CD14-positive monocyte (primary cell): ENCODE results near the gene KLHDC7B. TPM values are rescaled to one million over a fixed set of nuclear protein-coding genes. Genes with fewer than 3 reads are reported as not detected.
A peak's percentile ranks its signal among the peaks of the same experiment; 100 is the strongest.

Source experiments
- DNase-seq, 3 donors: peaks; one replicate each; pipeline ENCODE4 v3.0.0-alpha.2; 2011 to 2022
- H2AFZ ChIP-seq: 2 replicates; pipeline ENCODE4 v1.6.0; 2012; ENCODE audit warnings: mild to moderate bottlenecking, low read depth, low read length, inconsistent platforms; ENCODE audit not compliant: insufficient read depth, poor library complexity, severe bottlenecking
- H3K27ac ChIP-seq, 2 donors: 1 replicate in 1 of 2; 2 replicates in 1 of 2; pipeline ENCODE4 v1.5.1; 2012 to 2013; ENCODE audit warnings: low read length in 2 of 2, control low read depth in 1 of 2, inconsistent platforms in 1 of 2, low read depth in 1 of 2, mild to moderate bottlenecking in 1 of 2
- H3K27me3 ChIP-seq, 2 donors: one replicate each; pipeline versions ENCODE4 v1.6.0 to v1.6.1; 2011 to 2013; ENCODE audit warnings: low read length in 2 of 2; ENCODE audit not compliant: control insufficient read depth in 2 of 2, insufficient read depth in 2 of 2
- H3K36me3 ChIP-seq, 2 donors: replicated peaks in 1 of 2; 1 replicate in 1 of 2; 2 replicates in 1 of 2; pipeline versions ENCODE4 v1.5.1 to v1.6.1; 2012 to 2013; ENCODE audit warnings: low read length in 2 of 2, control low read depth in 1 of 2, inconsistent platforms in 1 of 2, mild to moderate bottlenecking in 1 of 2; ENCODE audit not compliant: insufficient read depth in 2 of 2, control insufficient read depth in 1 of 2
- H3K4me1 ChIP-seq, 2 donors: 1 replicate in 1 of 2; 2 replicates in 1 of 2; pipeline versions ENCODE4 v1.5.1 to v1.6.1; 2012 to 2013; ENCODE audit warnings: low read length in 2 of 2, control low read depth in 1 of 2, inconsistent platforms in 1 of 2, mild to moderate bottlenecking in 1 of 2, moderate library complexity in 1 of 2; ENCODE audit not compliant: insufficient read depth in 2 of 2, control insufficient read depth in 1 of 2
- H3K4me2 ChIP-seq: replicated peaks from 2 replicates; pipeline ENCODE3; 2012; ENCODE audit warnings: low read length, moderate library complexity, mild to moderate bottlenecking; ENCODE audit not compliant: poor library complexity, severe bottlenecking; ENCODE audit errors: extremely low read depth
- H3K4me3 ChIP-seq, 3 experiments: fragments of 200-600 bp in 1 of 3; sonication (generic) in 1 of 3; replicated peaks in 1 of 3; 1 replicate in 2 of 3; 2 replicates in 1 of 3; pipeline ENCODE4 v1.5.1; 2011 to 2013; ENCODE audit warnings: low read length in 3 of 3, mild to moderate bottlenecking in 3 of 3, control low read depth in 2 of 3, low read depth in 2 of 3, inconsistent platforms in 1 of 3, moderate library complexity in 1 of 3
- H3K79me2 ChIP-seq: 2 replicates; pipeline ENCODE4 v1.6.0; 2012; ENCODE audit warnings: mild to moderate bottlenecking, control low read depth, inconsistent platforms, low read length, moderate library complexity; ENCODE audit not compliant: insufficient read depth
- H3K9ac ChIP-seq: 2 replicates; pipeline ENCODE4 v1.6.0; 2017; ENCODE audit warnings: low read length, mild to moderate bottlenecking; ENCODE audit not compliant: insufficient read depth, poor library complexity, severe bottlenecking
- H3K9me3 ChIP-seq, 2 donors: replicated peaks in 1 of 2; 1 replicate in 1 of 2; 2 replicates in 1 of 2; pipeline versions ENCODE4 v1.5.1 to v1.6.1; 2012 to 2013; ENCODE audit warnings: low read length in 2 of 2, control low read depth in 1 of 2; ENCODE audit not compliant: control insufficient read depth in 1 of 2, insufficient read depth in 1 of 2
- H4K20me1 ChIP-seq: 2 replicates; pipeline ENCODE4 v1.6.0; 2012; ENCODE audit warnings: mild to moderate bottlenecking, low read length, control low read depth, moderate library complexity; ENCODE audit not compliant: insufficient read depth
- H3K27ac Mint-ChIP-seq, 7 donors: one replicate each; pipeline ENCODE4 v1.8.0; 2020; ENCODE audit warnings: mild to moderate bottlenecking in 7 of 7, mixed read lengths in 7 of 7, moderate library complexity in 6 of 7, inconsistent platforms in 2 of 7
- H3K27me3 Mint-ChIP-seq, 3 donors: one replicate each; pipeline ENCODE4 v1.8.0; 2021 to 2022; ENCODE audit warnings: low read depth in 3 of 3, mild to moderate bottlenecking in 3 of 3, mixed read lengths in 3 of 3, moderate library complexity in 3 of 3, inconsistent platforms in 1 of 3
- H3K36me3 Mint-ChIP-seq, 2 donors: one replicate each; pipeline ENCODE4 v1.8.0; 2020; ENCODE audit warnings: mixed read lengths in 2 of 2, inconsistent platforms in 1 of 2, mild to moderate bottlenecking in 1 of 2
- H3K4me1 Mint-ChIP-seq: one replicate; pipeline ENCODE4 v1.8.0; 2020; ENCODE audit warnings: mild to moderate bottlenecking, mixed read lengths
- H3K4me3 Mint-ChIP-seq, 2 donors: one replicate each; pipeline ENCODE4 v1.8.0; 2020; ENCODE audit warnings: mild to moderate bottlenecking in 2 of 2, mixed read lengths in 2 of 2, moderate library complexity in 1 of 2
- H3K9me3 Mint-ChIP-seq, 7 donors: one replicate each; pipeline ENCODE4 v1.8.0; 2020 to 2022; ENCODE audit warnings: mixed read lengths in 7 of 7, mild to moderate bottlenecking in 6 of 7, moderate library complexity in 6 of 7, inconsistent platforms in 2 of 7
- CTCF ChIP-seq: fragments of 200-600 bp; IDR thresholded peaks from one replicate; pipeline ENCODE4 v1.8.0; 2022; ENCODE audit warnings: antibody characterized with exemption, mild to moderate bottlenecking
- WGBS: methylation state at CpG from one replicate; pipeline ENCODE4 v1.1.5; 2013; ENCODE audit warnings: missing lambda C conversion rate; ENCODE audit not compliant: insufficient coverage; 5-methylcytosine and 5-hydroxymethylcytosine counted together
- intact Hi-C, 2 donors: fragments of 100-400 bp; cut with micrococcal nuclease; formaldehyde crosslinking; loops; one replicate each; pipeline versions ENCODE4 v1.15.0 to v1.15.1; 2023
- polyA plus RNA-seq, 3 donors: library from polyadenylated mRNA; depleted of rRNA in 1 of 3; unstranded in 2 of 3; stranded (reverse) in 1 of 3; fragments of 300-500 nt in 2 of 3; fragments of >200 nt in 1 of 3; fragmentation: Illumina TruSeq in 2 of 3; gene quantifications; 1 replicate in 2 of 3; 2 replicates in 1 of 3; pipeline ENCODE4 v1.2.3, GENCODE V29; 2012 to 2021

Gene KLHDC7B
- polyA plus RNA-seq, 3 donors, result 0.88 to 4.3 (median 1.4) TPM

- Histone ChIP-seq H4K20me1 (no peaks in the 10 kb centered on the region), H3K27me3 (peaks cover 0 to 8% of the 10 kb centered on the region in 2 donors), H3K4me2 (no peak overlapping the region), H2AFZ (no peak overlapping the region), H3K36me3 (peaks cover 31 to 49% of the 10 kb centered on the region in 2 donors), H3K79me2 (peaks cover 6% of the 10 kb centered on the region), H3K9me3 (no peaks in the 10 kb centered on the region), H3K9ac (no peak overlapping the region), H3K27ac (no peak overlapping the region), H3K4me1 (peaks cover 8 to 11% of the 10 kb centered on the region in 2 donors), H3K4me3 (no peak overlapping the region)
- no peak overlapping the region for H3K4me3 Mint-ChIP-seq
- DNase-seq, result no peak
- peaks cover 15 to 17% (median 15%) of the 10 kb centered on the region in 3 donors for H3K27me3 Mint-ChIP-seq
- TF ChIP-seq CTCF, result no peak
- peaks cover 10% of the 10 kb centered on the region for H3K4me1 Mint-ChIP-seq
- WGBS, result 100% methylated on average over 5 of the region's 7 CpGs
- peaks cover 0 to 2% (median 0%) of the 10 kb centered on the region in 7 donors for H3K9me3 Mint-ChIP-seq
- H3K36me3 Mint-ChIP-seq, result peaks cover 34 to 52% of the 10 kb centered on the region in 2 donors
- peak overlapping the region in 2 of 7 donors; percentile 9 to 73 for H3K27ac Mint-ChIP-seq
- intact Hi-C loops, result no loop called here
Measured at GRCh38 chr22:50567721-50568252, 22.1 kb downstream of the KLHDC7B start.

GRCh38 chr22:50568626-50569025 is 22.9 kb downstream of the KLHDC7B start:
- DNase-seq, result no peak
- intact Hi-C loops, result no loop called here
- Histone ChIP-seq H4K20me1 (no peaks in the 10 kb centered on the region), H3K36me3 (peaks cover 31 to 57% of the 10 kb centered on the region in 2 donors), H3K4me2 (no peak overlapping the region), H3K9me3 (no peaks in the 10 kb centered on the region), H3K4me1 (peaks cover 1 to 3% of the 10 kb centered on the region in 2 donors), H3K9ac (no peak overlapping the region), H3K27ac (no peak overlapping the region), H2AFZ (no peak overlapping the region), H3K4me3 (no peak overlapping the region), H3K79me2 (no peaks in the 10 kb centered on the region), H3K27me3 (peaks cover 0 to 4% of the 10 kb centered on the region in 2 donors)
- Mint-ChIP-seq H3K36me3 (peaks cover 35 to 59% of the 10 kb centered on the region in 2 donors), H3K27ac (no peak overlapping the region), H3K27me3 (peaks cover 10 to 15% (median 14%) of the 10 kb centered on the region in 3 donors), H3K4me1 (peaks cover 3% of the 10 kb centered on the region), H3K4me3 (no peak overlapping the region), H3K9me3 (no peaks in the 10 kb centered on the region)
- no peak for TF ChIP-seq CTCF
- 100% methylated on average over 6 of the region's 7 CpGs for WGBS
